Psoas muscle (tissue), 8 donors: ENCODE data around the gene ZNF264. TPM values are rescaled to one million over a fixed set of nuclear protein-coding genes. Genes with fewer than 3 reads are reported as not detected.
"Not testable (repeated sequence)": the region's sequence is repeated elsewhere in the genome, so short reads cannot be mapped to it uniquely, and the experiment has no call there.

Experiments
- ATAC-seq, 4 donors: fragments of 200-7000 bp; cut with Tn5 transposase; one replicate each; pipeline ENCODE4 v1.9.1; 2020; ENCODE audit warnings: moderate library complexity in 3 of 4, mild to moderate bottlenecking in 2 of 4
- DNase-seq, 2 donors: peaks; one replicate each; pipeline ENCODE4 v3.0.0-alpha.2; 2020
- H3K27ac ChIP-seq: fragments of 200-600 bp; one replicate; pipeline ENCODE4 v1.8.0; 2022
- H3K27me3 ChIP-seq, 3 donors: fragments of 200-600 bp in 1 of 3; one replicate each; pipeline versions ENCODE4 v1.6.1 to v1.8.0; 2013 to 2022; ENCODE audit warnings: low read length in 2 of 3, mild to moderate bottlenecking in 2 of 3, moderate library complexity in 1 of 3; ENCODE audit not compliant: insufficient read depth in 3 of 3
- H3K36me3 ChIP-seq, 2 donors: fragments of 200-600 bp in 1 of 2; one replicate each; pipeline versions ENCODE4 v1.6.1 to v1.8.0; 2013 to 2022; ENCODE audit warnings: low read depth in 1 of 2, mild to moderate bottlenecking in 1 of 2, moderate library complexity in 1 of 2; ENCODE audit not compliant: insufficient read depth in 1 of 2
- H3K4me1 ChIP-seq: fragments of 200-600 bp; one replicate; pipeline ENCODE4 v1.8.0; 2022
- H3K4me3 ChIP-seq: fragments of 200-600 bp; one replicate; pipeline ENCODE4 v1.8.0; 2022; ENCODE audit warnings: mild to moderate bottlenecking
- H3K9me3 ChIP-seq: fragments of 200-600 bp; one replicate; pipeline ENCODE4 v1.8.0; 2022
- CTCF ChIP-seq: fragments of 200-600 bp; IDR thresholded peaks from one replicate; pipeline ENCODE4 v1.8.0; 2022; ENCODE audit warnings: antibody characterized with exemption
- WGBS, 3 donors: extraction: QIAGEN DNeasy Blood & Tissue Kit; methylation state at CpG; one replicate each; pipeline versions ENCODE4 v1.1.6 to v1.1.7; 2013; 5-methylcytosine and 5-hydroxymethylcytosine counted together
- intact Hi-C, 2 donors: fragments of 100-400 bp; cut with DNase I; formaldehyde crosslinking; loops; one replicate each; pipeline versions ENCODE4 v1.11.0 to v1.14.2; 2022
- polyA plus RNA-seq, 3 donors: library from polyadenylated mRNA; stranded (reverse); fragments of 200-250 nt; gene quantifications; one replicate each; pipeline ENCODE4 v1.2.3, GENCODE V29; 2013
- total RNA-seq, 4 donors: library from RNA; stranded (reverse); fragmentation: NEBNext Ultra II Directional in 2 of 4; extraction: Animal tissue kit (Norgen Biotek cat#: 25700) in 2 of 4; gene quantifications; one replicate each; pipeline versions ENCODE4 v1.2.1 to v1.2.4, GENCODE V29; 2021 to 2023
- donor health status: healthy with polysubstance abuse.
- donor health status: DM: no; HTN: no; CAD: no; lungs with moderate emphysema.
- donor health status: Bipolar disorder and iron deficiency.
- donor health status: healthy.
- donor health status: DM: yes; HTN: yes; CAD: no.
- donor health status: DM: no; HTN: no; CAD: no.
- donor health status: DM: no; HTN: no; CAD: no.
- donor health status: DM: yes; HTN: yes; CAD: no.

Gene ZNF264
- total and polyA plus RNA-seq, 7 donors = 2.3 to 20.3 (median 14.6) TPM

DNA sequence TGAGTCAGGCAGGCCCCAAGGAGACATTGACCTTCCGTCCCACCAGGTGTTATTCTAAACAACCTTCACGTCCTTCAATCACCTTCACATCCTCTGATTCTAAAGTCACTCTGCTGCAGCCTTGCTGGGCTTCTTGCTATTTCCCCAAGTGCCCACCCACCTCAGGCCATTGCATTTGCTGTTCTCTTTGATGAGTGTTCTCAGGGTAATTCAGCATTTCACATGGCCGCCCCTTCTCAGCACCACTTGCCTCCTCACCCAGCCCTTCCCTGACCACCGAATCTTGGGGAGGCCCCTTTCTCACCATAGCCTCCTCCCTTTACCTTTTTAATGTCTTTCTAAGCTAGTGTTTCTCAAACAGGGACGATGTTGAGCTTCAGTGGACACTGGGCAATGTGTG is 53.8 kb downstream of the ZNF264 start:
- Histone ChIP-seq H3K9me3 (no peaks in the 10 kb centered on the region), H3K4me3 (no peak overlapping the region), H3K27me3 (no peaks in the 10 kb centered on the region), H3K4me1 (peaks cover 17% of the 10 kb centered on the region), H3K27ac (no peak overlapping the region), H3K36me3 (peaks cover 11 to 78% of the 10 kb centered on the region in 2 donors)
- ATAC-seq = no peak
- intact Hi-C loops = loop anchor here in 1 of 2 donors (10.0 kb wide), 1 partner anchor 80 kb away; the partner anchor contains the start of gene ZNF543
- TF ChIP-seq CTCF = no peak
- no peak for DNase-seq
- 91 to 97% (median 94%) methylated on average over 5 of the region's 5 CpGs for WGBS, 3 donors

- H3K4me3 ChIP-seq = no peak overlapping the region
- no peaks in the 10 kb centered on the region for H3K9me3 ChIP-seq
- peaks cover 11 to 87% of the 10 kb centered on the region in 2 donors for H3K36me3 ChIP-seq
- H3K4me1 ChIP-seq = peaks cover 17% of the 10 kb centered on the region
- WGBS, 3 donors = 83 to 89% (median 87%) methylated on average over 6 of the region's 6 CpGs
- intact Hi-C loops = loop anchor here in 1 of 2 donors (10.0 kb wide), 1 partner anchor 79 kb away; the partner anchor contains the start of gene ZNF543
- TF ChIP-seq CTCF = no peak
- DNase-seq (no peak), ATAC-seq (no peak)
- H3K27me3 ChIP-seq = no peaks in the 10 kb centered on the region
- H3K27ac ChIP-seq = no peak overlapping the region
Measured at GRCh38 chr19:57245959-57246358, 54.7 kb downstream of the ZNF264 start.

DNA sequence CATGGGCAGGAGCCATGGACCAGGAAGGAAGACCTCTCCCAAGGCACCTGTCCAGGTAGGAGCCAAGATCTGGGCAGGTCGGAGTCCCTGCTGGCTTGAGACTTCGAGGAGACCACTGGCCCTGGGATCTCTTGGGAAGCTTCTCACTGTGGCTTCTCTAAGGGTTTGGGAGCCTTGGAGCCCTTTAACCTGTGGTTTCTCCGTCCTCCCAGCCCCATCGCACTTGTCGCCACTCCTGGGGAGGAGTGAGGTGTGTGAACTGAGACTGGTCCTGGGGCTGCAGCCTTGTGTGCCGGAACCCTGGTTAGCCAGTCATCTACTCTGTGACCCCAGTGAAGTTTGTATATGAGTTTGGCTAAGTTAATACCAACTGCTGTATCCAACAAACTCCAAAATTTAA is 57.3 kb downstream of the ZNF264 start:
- WGBS, 3 donors = 81 to 97% (median 89%) methylated on average over 6 of the region's 6 CpGs
- DNase-seq (no peak), ATAC-seq (no peak)
- Histone ChIP-seq H3K27ac (no peak overlapping the region), H3K36me3 (peaks cover 18 to 93% of the 10 kb centered on the region in 2 donors), H3K27me3 (no peaks in the 10 kb centered on the region), H3K4me1 (no peaks in the 10 kb centered on the region), H3K9me3 (no peaks in the 10 kb centered on the region), H3K4me3 (no peak overlapping the region)
- intact Hi-C loops = loop anchor here in 1 of 2 donors (10.0 kb wide), 1 partner anchor 76 kb away; the partner anchor contains the start of gene ZNF543
- no peak for TF ChIP-seq CTCF

GRCh38 chr19:57249329-57249728 is 58.0 kb downstream of the ZNF264 start:
- H3K4me3 ChIP-seq = no peak overlapping the region
- DNase-seq (no peak), ATAC-seq (no peak)
- no peaks in the 10 kb centered on the region for H3K27me3 ChIP-seq
- H3K4me1 ChIP-seq = no peaks in the 10 kb centered on the region
- no peak for TF ChIP-seq CTCF
- H3K36me3 ChIP-seq = peaks cover 18 to 93% of the 10 kb centered on the region in 2 donors
- H3K9me3 ChIP-seq = no peaks in the 10 kb centered on the region
- WGBS, 3 donors = 36 to 90% (median 88%) methylated on average over 1 of the region's 1 CpG
- no peak overlapping the region for H3K27ac ChIP-seq
- intact Hi-C loops = loop anchor here in 1 of 2 donors (10.0 kb wide), 1 partner anchor 75 kb away; the partner anchor contains the start of gene ZNF543

DNA sequence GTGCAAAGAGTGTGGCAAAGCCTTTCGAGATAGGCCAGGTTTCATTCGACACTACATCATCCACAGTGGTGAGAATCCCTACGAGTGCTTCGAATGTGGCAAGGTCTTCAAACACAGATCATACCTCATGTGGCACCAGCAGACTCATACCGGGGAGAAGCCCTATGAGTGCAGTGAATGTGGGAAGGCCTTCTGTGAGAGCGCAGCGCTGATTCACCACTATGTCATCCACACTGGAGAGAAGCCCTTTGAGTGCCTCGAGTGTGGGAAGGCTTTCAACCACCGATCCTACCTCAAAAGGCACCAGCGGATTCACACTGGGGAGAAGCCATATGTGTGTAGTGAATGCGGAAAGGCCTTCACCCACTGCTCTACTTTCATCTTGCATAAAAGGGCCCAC is 62.5 kb downstream of the ZNF264 start:
- ATAC-seq, H3K4me1 ChIP-seq, H3K4me3 ChIP-seq, H3K27ac ChIP-seq, intact Hi-C loops, H3K9me3 ChIP-seq, DNase-seq, H3K27me3 ChIP-seq: not testable (repeated sequence)
- peaks cover 13 to 69% of the 10 kb centered on the region in 2 donors for H3K36me3 ChIP-seq
- 95 to 97% (median 95%) methylated on average over 11 of the region's 11 CpGs for WGBS, 3 donors
